Measurements from ENCODE around the gene SLC26A6.

The SLC26A6 gene

GRCh38 chr3:48660800-48661400 lies 25.6 kb upstream of the SLC26A6 start:
- DNase-seq = no peak

DNA sequence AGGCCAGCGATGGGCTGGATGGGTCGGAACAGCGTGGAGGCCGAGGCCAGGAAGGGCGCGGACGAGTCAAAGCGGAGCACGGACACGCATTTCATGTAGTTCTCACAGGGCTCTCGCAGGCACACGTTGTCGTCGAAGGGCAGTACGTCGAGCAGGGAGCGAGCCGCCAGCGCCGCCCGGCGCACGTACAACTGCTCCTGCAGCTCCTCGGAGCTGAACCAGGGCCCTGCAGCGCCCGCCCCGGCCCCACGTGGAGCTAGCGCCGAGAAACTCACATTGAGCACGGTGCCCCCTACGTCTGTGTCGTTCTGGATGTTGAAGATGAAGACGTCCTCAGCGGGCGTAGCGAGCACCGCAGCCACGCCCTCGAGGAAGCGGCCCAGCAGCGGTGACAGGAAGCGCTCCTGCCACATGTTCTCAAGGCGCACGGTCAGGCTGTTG lies 21.6 kb upstream of the SLC26A6 start:
- DNase-seq = no peak

- peak; percentile 84 for DNase-seq
These were observed 21.0 kb upstream of the SLC26A6 start for GRCh38 chr3:48656061-48656840.

GRCh38 chr3:48655606-48656005 lies 20.3 kb upstream of the SLC26A6 start:
- no peak for DNase-seq

- no peak for DNase-seq
These were observed 19.8 kb upstream of the SLC26A6 start for GRCh38 chr3:48655063-48655462.

DNA sequence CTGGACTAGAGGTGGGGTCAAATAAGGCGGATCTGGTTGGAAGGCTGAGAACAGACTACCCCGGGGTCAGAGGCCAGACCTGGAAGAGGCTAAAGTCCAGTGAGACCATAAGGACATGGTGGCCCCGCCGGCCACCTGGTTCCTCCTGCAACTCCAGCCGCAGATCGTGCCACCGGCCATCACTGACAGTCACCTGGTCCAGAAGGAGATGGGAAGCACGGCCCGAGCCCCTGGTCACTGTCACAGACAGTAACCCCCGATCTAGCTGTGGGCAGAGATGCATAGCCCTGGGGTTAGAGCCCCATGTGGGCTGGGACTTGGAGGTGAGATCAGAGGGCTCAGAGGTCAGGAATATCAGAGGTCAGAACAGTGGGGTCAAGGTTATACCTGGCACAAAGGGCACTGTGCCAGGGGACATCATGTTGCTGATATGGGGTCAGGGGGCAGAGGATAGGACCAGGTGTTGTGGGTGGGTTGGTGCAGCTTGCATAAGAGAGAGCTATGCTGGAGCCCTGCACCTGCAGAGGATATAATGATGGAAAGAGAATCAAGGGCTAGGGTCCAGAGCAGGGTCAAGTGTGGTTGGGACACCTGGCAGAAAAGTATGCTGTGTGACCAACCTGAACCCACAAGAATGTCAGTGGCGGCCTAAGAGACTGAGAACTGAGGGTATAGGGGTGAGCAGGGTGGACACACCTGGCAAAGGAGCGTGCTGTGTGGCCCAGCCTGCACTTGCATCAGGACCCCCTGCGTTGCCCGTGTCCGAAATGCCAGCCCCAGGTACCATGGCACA lies 17.9 kb upstream of the SLC26A6 start:
- DNase-seq = peak; percentile 88

DNA sequence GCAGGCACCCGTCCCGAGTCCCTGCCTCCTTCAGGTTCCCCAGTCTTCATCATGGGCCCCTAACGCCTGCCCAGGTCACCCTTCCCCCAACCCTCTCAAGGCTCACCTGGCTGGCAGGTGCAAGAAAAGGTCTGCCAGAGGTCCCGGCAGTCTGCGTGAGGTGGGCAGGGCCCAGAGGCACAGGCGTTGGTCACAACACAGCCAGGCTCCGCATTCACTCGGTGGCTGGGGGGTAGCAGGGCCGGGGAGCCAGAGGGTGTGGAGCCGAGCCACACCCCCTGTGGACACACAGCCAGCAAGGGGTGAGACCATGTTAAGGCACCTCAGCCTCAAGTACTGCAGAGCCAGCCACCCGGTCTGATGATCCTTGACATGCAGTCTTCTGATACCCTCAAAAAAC lies 16.5 kb upstream of the SLC26A6 start:
- DNase-seq = no peak

DNA sequence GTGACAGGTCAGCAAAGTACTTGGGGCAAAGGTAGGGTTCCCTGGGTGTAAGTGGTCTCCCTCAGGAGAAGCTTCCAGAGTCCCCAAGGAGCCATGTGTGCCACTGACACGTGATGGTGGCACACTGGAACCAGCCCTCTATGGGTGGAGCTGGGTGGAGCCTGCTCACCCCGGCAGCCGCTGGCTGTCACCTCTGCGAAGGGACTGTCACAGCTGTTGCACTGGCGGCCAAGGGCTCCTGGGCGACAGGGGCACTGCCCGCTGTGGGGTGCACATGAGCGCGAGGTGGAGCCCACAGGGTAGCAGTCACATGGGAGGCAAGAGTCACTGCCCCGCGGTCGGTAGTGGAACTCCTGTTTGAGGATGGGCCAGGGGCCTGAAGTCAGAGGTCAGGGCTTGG lies 15.5 kb upstream of the SLC26A6 start:
- peak; percentile 74 for DNase-seq

- no peak for DNase-seq
These were observed 13.1 kb upstream of the SLC26A6 start for GRCh38 chr3:48648188-48648850.

GRCh38 chr3:48647714-48648113 lies 12.5 kb upstream of the SLC26A6 start:
- DNase-seq = no peak

- no peak for DNase-seq
These were observed 9.9 kb upstream of the SLC26A6 start for GRCh38 chr3:48644898-48645760.

DNA sequence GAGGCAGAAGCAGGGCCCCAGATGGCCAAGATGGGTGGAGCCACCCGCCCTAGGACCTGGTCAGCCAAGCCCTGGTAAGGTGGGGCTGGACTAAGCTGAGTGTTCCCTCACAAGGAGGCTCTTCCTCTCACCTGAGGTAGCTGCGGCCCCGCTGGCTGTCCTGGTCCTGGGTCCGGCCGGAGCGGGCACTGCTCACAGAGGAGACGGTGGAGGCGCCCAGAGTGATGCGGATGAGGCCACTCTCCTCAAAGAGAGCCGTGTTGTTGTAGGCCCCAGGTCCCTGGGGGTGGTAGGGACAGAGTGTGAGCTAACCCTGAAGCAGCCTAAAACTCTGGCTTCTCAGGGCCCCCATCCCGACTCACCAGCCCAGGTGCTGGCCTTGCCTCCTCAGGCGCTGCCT lies 7.3 kb upstream of the SLC26A6 start:
- DNase-seq = no peak

DNA sequence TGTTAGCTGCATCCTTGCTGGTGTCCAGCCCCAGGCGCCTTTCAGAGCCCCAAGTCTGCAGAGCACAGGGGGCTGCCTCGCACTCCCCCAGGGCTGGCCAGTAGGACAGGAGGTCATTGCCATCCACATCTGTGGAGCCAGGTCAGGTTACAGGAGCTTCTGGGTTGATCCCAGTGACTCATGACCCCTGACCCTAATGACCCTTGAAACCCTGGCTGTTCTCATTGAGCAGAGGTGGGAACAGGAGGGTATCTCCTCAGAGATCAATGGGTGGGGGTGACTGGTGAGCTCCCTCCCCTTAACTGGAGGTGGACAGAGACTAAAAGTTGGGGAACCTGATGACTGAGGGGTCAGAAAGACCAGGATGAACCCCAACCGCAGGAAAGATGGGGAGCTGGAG lies 6.1 kb upstream of the SLC26A6 start:
- DNase-seq = no peak

DNA sequence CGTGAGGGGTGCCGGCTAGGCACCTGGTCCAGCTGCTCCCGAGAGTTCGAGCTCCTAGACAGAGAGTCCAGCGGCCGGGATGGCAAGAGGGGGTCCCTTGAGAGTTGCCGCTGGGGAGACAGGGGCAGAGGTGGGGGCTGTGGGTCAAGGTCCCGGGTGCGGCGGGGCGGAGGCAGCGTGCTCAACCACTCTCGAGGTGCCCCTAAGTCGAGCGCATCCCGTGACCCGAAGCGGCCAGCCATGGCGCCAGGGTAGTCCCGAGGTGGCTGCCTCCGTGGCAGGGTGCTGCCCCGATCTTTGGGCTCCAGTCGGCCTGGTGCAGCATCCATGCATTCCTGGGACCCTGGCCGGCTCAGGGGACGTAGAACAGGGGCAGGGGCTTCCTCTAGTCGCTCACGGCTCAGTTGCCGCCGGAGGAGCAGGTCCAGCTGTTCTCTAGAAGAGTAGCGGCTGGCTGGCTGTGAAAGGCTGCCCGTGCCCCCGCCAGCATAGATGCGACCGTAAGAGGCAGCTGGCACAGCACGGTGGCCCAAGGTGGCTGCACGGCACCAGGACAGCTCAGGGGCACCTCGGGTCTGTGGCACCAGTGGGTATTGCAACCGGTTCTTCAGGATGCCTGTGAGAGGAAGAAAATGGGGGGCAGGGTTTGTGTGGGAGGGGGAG lies 4.8 kb upstream of the SLC26A6 start:
- no peak for DNase-seq

GRCh38 chr3:48637305-48637704 lies 2.0 kb upstream of the SLC26A6 start:
- DNase-seq = no peak

- no peak for DNase-seq
These were observed 941 bp upstream of the SLC26A6 start for GRCh38 chr3:48636149-48636655.

- DNase-seq = peak; percentile 53
These were observed 520 bp downstream of the SLC26A6 start for GRCh38 chr3:48634661-48635221.

DNA sequence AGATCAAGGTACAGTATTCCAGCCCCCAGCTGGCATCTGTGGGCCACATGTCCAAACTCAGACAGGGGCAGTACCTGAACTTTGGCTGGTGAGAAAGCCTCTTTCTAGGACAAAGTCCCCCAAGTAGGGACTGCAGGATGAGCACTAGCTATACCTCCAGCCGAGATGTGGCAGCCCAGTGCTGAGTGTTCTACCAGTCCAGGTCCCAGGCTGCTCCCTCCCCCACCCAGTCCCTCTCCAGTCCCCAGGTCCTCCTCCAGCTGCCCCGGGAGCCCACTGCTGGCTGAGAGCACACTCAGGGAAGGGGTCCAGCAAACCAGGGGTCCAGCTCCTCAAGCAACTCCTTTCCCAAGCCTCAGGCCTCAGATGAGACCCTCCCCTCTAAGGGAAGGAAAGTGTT lies 1.5 kb downstream of the SLC26A6 start:
- DNase-seq = no peak

DNA sequence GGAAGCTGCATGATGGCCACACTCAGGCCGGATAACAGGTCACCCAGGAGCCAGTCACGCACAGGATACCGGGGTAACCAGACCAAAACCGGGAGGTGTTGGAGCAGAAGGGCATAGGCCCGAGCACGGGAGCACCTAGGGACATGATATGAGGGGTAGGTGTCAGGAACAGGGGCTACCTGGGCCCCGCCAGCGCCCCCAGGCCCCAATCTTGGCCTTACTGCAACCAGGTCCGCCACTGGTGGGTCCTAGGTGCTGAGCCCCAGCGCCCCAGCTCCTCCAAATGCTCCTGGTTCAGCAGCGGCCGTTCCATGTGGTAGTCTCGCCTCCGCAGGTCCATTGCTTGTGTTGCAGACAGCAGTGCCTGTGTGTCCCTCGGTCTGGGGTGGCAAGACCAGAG lies 2.0 kb downstream of the SLC26A6 start:
- DNase-seq = no peak

GRCh38 chr3:48631516-48632448 lies 3.5 kb downstream of the SLC26A6 start:
- DNase-seq = no peak

Data from RPMI8226 (cell line).